Rectal smooth muscle tissue (tissue), 1 donor: ENCODE measurements around the gene MIOX.

Source experiments
- H3K27ac ChIP-seq: one replicate; pipeline ENCODE4 v1.7.0; 2013; ENCODE audit warnings: low read depth, low read length, inconsistent platforms
- H3K27me3 ChIP-seq: one replicate; pipeline ENCODE4 v1.7.0; 2013; ENCODE audit warnings: low read length; ENCODE audit not compliant: control insufficient read depth, insufficient read depth
- H3K36me3 ChIP-seq: one replicate; pipeline ENCODE4 v1.7.0; 2013; ENCODE audit warnings: low read length; ENCODE audit not compliant: control insufficient read depth, insufficient read depth
- H3K4me1 ChIP-seq: one replicate; pipeline ENCODE4 v1.7.0; 2013; ENCODE audit warnings: low read length; ENCODE audit not compliant: control insufficient read depth, insufficient read depth
- H3K4me3 ChIP-seq: one replicate; pipeline ENCODE4 v1.7.0; 2013; ENCODE audit warnings: low read length
- H3K9ac ChIP-seq: one replicate; pipeline ENCODE4 v1.7.0; 2013; ENCODE audit warnings: low read length

MIOX gene

DNA sequence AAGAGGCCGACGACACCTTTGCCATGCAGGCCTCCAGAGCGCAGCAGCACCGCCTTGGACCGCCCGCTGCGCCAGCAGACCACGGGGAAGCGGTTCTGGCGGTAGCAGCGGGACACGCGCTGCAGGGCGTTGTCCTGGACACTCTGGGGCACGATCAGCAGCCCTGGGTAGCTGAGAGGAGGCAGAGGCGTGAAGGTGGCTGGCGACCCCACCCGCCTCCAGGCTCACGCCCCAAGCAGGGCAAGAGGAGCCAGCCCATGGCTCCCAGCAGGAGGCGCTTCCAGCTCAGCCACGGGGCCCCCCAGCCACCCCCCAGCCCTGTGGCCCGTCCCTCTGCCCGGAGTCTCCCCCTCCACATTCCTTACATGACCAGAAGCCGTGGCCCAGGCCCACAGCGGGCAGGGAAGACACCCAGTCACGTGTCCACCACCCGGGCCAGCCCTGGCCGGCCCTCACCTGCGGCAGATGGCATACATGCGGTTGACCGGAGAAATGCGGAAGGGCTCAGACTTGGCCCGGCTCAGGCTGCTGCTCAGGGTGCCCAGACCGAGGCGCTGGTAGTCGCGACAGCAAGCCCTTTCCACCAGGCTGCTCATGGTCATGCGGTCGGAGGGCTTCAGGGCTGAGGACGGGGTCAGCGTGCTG is 27.0 kb upstream of the MIOX start:
- Histone ChIP-seq H3K36me3 (peaks cover 50% of the 10 kb centered on the region), H3K27me3 (no peaks in the 10 kb centered on the region)

DNA sequence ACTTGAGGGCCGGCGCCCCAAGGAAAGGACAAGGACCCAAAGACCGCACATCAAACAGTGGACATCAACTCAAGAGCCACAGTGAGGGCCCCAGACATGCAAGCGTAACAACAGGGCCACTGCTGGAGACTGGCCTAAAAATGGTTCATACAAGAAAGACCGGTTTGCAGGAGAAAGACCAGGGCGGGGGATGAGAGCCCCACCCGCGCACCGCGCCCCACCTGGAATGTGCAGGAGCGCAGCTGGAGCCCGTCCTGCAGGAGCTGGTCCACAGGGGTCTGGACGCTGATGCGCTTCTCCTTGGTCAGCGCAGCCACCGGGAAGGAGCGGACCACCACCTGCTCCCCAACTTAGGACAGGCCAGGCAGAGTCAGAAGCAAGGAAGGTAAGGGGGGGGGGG is 25.7 kb upstream of the MIOX start:
- H3K4me3 ChIP-seq = no peak overlapping the region
- no peaks in the 10 kb centered on the region for H3K4me1 ChIP-seq
- H3K27me3 ChIP-seq = no peaks in the 10 kb centered on the region
- H3K36me3 ChIP-seq = peaks cover 52% of the 10 kb centered on the region
- H3K9ac ChIP-seq = no peak overlapping the region
- H3K27ac ChIP-seq = no peak overlapping the region

More for the DNA sequence above, 27.0 kb upstream of the MIOX start:
- Histone ChIP-seq H3K4me1 (no peaks in the 10 kb centered on the region), H3K4me3 (no peak overlapping the region), H3K9ac (no peak overlapping the region), H3K27ac (no peak overlapping the region)

DNA sequence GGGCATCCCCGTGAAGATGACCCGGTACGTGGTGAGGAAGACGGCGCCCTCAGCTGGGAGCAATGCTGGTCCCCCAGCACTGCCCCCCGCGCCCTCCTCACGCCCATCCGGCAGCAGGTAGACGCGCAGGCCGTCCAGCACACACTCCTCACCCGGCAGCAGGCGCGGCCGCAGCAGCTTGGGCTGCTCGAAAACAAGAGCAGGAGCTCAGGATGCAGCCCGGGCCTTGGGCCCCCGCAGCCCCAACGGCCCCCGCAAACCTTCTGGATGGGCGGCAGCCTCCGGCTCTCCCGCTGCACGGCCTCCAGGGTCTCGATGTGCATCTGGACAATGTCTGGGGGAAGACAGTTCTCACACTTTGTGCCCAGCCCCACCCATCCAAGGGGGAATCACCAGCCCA is 25.1 kb upstream of the MIOX start:
- H3K4me1 ChIP-seq = no peaks in the 10 kb centered on the region
- no peaks in the 10 kb centered on the region for H3K27me3 ChIP-seq
- no peak overlapping the region for H3K4me3 ChIP-seq
- H3K27ac ChIP-seq = no peak overlapping the region
- no peak overlapping the region for H3K9ac ChIP-seq
- peaks cover 56% of the 10 kb centered on the region for H3K36me3 ChIP-seq

DNA sequence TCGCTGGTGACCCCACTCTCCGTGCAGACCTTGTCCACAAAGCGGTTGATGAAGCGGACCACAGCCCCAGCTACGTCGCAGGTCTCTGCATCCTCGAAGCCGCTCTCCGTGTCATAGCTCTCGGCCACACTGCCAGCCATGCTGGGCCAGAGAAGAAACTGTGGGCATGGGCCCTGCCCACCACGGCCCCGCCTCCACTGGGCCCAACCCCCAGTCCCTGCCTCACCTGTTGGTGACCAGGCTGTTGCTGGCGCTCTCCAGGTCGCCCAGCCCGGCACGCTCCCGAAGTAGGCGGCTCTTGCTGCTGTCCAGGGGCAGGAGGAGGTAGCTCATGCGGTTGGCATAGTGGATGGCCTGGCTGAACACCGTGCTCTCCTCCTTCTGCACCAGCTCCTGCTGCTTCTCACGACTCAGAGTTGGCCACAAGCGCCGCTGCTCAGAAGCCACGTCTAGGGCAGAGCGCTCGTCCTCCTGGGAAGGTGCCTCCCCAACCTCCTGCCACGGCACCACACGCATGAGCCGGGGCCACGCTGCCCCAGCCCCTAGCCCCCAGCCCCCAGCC is 24.6 kb upstream of the MIOX start:
- Histone ChIP-seq H3K36me3 (peaks cover 61% of the 10 kb centered on the region), H3K9ac (no peak overlapping the region), H3K27ac (no peak overlapping the region), H3K27me3 (no peaks in the 10 kb centered on the region), H3K4me3 (no peak overlapping the region), H3K4me1 (no peaks in the 10 kb centered on the region)

DNA sequence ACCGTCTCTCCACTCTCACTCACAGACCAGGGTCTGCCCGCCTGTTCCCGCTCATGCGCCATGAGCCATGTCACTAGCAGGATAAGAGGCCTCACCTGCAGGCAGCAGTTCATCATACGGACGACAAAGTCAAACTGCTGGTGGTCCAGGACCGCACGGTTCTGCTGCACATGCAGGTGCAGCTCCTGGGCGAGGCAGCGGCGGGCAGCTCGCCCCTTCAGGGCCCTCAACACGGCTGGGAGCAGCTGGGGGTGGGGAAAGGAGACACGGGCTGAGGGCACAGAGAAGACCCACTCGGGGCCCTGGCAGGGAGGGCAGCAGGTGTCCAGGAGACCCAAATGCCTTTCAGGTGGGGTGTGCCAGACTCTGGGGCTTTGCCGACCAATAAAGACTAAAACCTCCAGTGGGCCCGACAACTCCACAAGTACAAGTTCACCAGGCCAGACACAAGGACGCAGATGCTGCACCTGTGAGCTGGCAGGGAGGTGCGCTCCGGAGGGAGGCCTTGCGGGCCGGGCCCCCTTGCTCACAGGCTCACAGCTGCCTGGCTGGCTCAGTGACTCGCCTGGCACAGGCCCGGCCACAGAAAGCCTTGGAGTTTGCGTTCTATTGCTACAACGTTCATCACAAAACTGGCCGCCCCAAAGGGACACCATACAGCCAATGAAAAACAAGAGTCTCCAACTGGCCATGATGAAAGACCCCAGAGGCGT is 23.3 kb upstream of the MIOX start:
- Histone ChIP-seq H3K9ac (no peak overlapping the region), H3K36me3 (peaks cover 62% of the 10 kb centered on the region), H3K27me3 (no peaks in the 10 kb centered on the region), H3K27ac (no peak overlapping the region), H3K4me3 (no peak overlapping the region), H3K4me1 (no peaks in the 10 kb centered on the region)

DNA sequence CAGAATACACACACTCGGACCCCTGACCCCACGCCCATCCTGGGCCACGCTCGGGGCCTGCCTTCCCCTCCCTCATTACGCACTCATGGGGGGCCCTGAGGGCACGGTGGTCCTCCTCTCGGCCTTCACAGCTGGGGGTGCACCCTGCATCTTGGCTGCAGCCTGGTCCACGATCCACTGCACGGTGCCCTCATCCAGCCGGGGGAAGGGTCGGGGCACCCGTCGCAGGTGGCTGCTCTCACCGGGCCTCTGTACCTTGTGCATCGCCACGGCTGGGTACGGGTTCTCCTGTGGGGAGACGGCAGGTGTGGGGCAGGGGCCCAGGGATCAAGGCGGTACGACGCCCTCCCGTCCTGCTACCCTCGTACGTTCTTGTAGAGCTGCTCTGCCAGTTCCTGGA is 22.2 kb upstream of the MIOX start:
- Histone ChIP-seq H3K36me3 (peaks cover 59% of the 10 kb centered on the region), H3K9ac (no peak overlapping the region), H3K4me3 (no peak overlapping the region), H3K27ac (no peak overlapping the region), H3K27me3 (no peaks in the 10 kb centered on the region), H3K4me1 (no peaks in the 10 kb centered on the region)

DNA sequence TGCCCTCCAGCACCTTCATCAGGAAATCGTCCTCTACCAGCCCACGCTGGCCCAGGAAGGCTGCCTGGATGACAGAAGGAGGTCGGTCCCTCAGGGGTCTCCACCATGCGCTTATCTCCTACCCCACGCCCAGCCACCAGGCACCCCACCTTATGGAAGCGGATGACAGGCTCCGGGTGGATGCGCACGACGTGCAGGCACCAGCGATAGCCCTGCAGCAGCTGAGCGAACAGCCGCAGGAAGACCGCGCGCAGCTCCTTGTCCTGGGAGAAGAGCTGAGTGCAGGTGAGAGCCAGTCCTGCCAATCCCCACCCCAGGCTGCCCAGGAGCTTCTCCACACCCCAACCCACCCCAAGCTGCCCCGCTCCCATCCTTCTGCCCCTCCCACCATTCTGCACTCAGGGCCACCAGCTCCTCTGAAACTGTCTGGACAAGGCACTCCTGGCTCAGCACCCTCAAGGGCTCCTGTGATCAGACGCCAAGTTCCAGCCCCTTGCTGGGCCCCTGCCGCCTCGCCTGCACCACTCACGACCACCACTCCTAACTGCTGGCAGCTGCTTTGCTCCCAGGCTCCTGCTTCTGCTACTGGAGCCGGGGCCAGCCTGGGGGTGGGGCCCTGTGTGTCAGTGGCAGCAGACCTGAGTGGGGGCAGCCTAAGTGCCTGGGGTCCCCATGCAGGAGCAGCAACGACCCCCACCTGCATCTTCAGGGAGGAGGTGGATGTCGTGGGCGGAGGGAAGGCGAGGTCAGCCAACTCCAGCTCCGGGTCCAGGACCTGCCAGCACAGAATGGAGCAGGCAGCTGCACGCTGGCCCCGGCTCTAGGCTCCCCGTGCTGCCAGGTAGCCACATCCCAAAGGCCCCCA is 21.4 kb upstream of the MIOX start:
- Histone ChIP-seq H3K9ac (no peak overlapping the region), H3K36me3 (peaks cover 54% of the 10 kb centered on the region), H3K27ac (no peak overlapping the region), H3K4me3 (no peak overlapping the region), H3K27me3 (no peaks in the 10 kb centered on the region), H3K4me1 (no peaks in the 10 kb centered on the region)

DNA sequence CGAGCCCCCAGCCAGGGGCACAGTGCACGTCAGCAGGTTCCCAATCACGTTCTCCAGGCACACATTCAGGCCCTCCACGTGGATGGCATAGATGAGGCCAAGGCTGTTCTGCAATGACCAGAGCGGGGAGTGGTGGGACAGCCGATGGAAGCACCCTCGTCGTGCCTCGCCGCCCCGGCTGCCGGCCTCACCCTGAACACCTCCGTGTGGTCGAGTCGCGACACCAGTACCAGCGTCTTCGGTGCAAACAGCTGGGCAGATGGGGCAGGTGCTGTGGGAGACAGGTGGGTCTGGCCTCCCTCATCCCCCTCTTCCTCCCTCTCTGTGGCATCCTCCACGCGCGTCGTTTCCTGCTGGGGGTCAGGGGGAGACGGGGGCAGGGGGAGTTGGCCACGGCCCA is 19.3 kb upstream of the MIOX start:
- H3K36me3 ChIP-seq = peaks cover 46% of the 10 kb centered on the region
- no peak overlapping the region for H3K27ac ChIP-seq
- H3K9ac ChIP-seq = no peak overlapping the region

DNA sequence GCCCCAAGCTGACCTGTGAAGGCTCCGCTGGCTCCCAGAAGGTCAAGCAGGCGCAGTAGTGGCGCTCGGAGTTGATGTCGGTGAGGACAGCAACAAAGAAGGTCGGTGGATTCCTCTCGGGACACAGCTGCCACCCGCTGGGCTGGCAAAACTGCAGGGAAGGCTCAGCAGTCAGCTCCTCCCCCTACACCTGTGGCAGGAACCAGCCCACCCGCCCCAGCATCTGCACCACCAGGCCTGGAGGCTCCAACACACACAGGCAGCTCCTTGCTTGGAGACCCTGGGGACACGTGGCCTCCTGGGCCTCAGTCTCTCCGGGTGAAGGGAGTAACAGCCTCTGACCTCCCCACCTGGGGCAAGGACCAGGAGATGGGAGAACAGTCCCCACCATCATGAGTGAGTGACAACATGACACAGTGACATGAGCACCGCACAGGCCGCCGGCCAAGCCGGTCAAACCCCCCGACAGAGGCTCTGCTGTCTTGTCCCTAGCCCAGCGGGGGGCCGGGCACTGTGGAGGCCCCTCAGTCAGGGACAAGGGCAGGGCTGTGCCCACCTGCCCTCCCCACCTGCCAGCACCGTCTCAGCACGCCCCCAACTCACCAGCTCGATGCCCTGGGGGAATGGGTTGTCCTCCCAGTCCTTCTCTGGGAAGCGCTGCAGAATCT is 18.8 kb upstream of the MIOX start:
- Histone ChIP-seq H3K27ac (no peak overlapping the region), H3K4me1 (peaks cover 4% of the 10 kb centered on the region), H3K27me3 (no peaks in the 10 kb centered on the region), H3K4me3 (no peak overlapping the region), H3K36me3 (peaks cover 45% of the 10 kb centered on the region), H3K9ac (no peak overlapping the region)

More for the DNA sequence above, 19.3 kb upstream of the MIOX start:
- Histone ChIP-seq H3K4me1 (peaks cover 4% of the 10 kb centered on the region), H3K4me3 (no peak overlapping the region), H3K27me3 (no peaks in the 10 kb centered on the region)

DNA sequence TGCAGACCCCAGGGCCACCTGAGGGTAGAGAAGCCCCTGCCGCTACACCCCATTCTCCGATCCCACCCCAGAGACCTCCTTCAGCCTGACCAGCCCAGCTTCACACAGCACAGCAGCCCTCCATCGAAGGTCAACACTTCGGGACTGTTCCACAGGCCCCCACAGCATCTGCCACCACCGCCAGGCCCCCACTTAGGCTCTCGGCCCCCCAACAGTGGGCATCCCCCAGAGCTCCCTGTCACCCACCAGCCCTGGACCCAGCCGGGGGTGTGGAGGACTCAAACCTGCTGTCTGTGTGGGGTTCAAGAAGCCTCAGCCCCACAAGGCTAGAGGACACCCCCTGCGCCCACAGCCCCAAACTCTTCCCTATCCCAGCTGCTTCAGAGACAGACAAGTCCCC is 18.0 kb upstream of the MIOX start:
- H3K27me3 ChIP-seq = no peaks in the 10 kb centered on the region
- H3K27ac ChIP-seq = no peak overlapping the region
- no peak overlapping the region for H3K4me3 ChIP-seq
- H3K4me1 ChIP-seq = peaks cover 10% of the 10 kb centered on the region
- H3K9ac ChIP-seq = no peak overlapping the region
- H3K36me3 ChIP-seq = peaks cover 38% of the 10 kb centered on the region

DNA sequence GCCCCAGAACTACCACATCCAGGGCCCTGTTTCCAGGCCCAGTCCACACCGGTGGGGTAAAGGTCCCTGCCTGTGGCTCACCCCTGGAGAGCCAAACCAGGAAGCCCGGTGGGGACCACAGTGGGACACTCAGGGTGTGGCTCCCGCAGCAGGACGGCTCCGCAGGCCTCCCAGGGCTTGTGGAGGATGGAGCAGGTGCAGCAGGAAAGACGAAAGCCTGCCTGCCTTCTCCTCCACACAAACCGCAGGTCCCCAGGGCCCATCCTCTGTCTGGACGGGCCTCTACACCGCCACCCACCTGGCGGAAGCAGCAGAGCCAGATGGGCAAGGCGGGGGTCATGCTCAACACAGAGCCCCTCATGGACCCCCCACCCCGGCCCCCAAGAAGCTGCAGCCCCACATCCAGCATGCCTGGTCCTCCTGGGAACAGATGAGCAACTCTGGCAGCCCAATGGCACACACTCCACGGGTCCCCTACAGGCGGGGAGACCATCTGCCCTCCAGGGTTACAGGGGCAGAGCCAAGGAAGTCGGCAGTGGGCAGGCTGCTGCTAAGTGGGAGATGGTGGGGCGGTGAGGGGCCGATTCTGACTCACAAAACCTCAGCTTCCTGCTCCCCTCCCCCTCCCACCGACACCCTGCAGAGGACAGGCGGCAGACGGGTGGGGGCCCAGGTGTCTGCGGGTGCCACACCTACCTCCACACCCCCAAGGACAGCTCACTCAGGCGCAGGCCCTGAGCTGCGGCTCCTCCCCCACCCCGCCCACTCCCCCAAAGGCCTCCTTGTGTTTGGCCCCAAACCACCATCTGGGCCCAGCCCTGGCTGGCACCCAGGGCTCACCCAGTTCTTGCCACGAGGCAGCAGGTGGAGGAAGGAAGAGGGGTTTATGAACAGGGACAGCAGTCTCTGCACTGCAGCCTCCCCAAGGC is 17.0 kb upstream of the MIOX start:
- H3K4me1 ChIP-seq = peaks cover 14% of the 10 kb centered on the region
- H3K36me3 ChIP-seq = peaks cover 31% of the 10 kb centered on the region
- no peaks in the 10 kb centered on the region for H3K27me3 ChIP-seq
- H3K4me3 ChIP-seq = peak overlapping the region; percentile 46
- no peak overlapping the region for H3K27ac ChIP-seq
- peak overlapping the region; percentile 55 for H3K9ac ChIP-seq
